Endothelial cell of hepatic sinusoid (primary cell): ENCODE data around the gene CRK.
"Not testable (repeated sequence)": the region's sequence is repeated elsewhere in the genome, so short reads cannot be mapped to it uniquely, and the experiment has no call there.

Source experiments
- in situ Hi-C: cut with HindIII; loops from 2 replicates; pipeline ENCODE4 v1.10.0; 2017; ENCODE audit warnings: low sequenced_read_pairs

CRK gene

GRCh38 chr17:1390432-1391367 lies 65.3 kb downstream of the CRK start:
- in situ Hi-C loops = no loop called here

- in situ Hi-C loops = not testable (repeated sequence)
These were observed 68.4 kb downstream of the CRK start for GRCh38 chr17:1387490-1388227.

- in situ Hi-C loops = not testable (repeated sequence)
These were observed 69.3 kb downstream of the CRK start for GRCh38 chr17:1386675-1387190.

- in situ Hi-C loops = no loop called here
These were observed 69.8 kb downstream of the CRK start for GRCh38 chr17:1386265-1386664.

GRCh38 chr17:1385861-1386260 lies 70.2 kb downstream of the CRK start:
- in situ Hi-C loops = no loop called here

- in situ Hi-C loops = no loop called here
These were observed 71.1 kb downstream of the CRK start for GRCh38 chr17:1384905-1385435.

GRCh38 chr17:1379930-1380313 lies 76.1 kb downstream of the CRK start:
- in situ Hi-C loops = loop anchor here (5.0 kb wide), 2 partner anchors 67 to 127 kb away; no protein-coding TSS in a partner anchor

- in situ Hi-C loops = loop anchor here (5.0 kb wide), 2 partner anchors 68 to 128 kb away; no protein-coding TSS in a partner anchor
These were observed 76.7 kb downstream of the CRK start for GRCh38 chr17:1379208-1379929.

- in situ Hi-C loops = loop anchor here (5.0 kb wide), 2 partner anchors 69 to 129 kb away; no protein-coding TSS in a partner anchor
These were observed 77.6 kb downstream of the CRK start for GRCh38 chr17:1378476-1378860.

- in situ Hi-C loops = loop anchor here (5.0 kb wide), 2 partner anchors 70 to 130 kb away; no protein-coding TSS in a partner anchor
These were observed 78.7 kb downstream of the CRK start for GRCh38 chr17:1377334-1377733.

GRCh38 chr17:1376061-1376460 lies 80.0 kb downstream of the CRK start:
- in situ Hi-C loops = loop anchor here (5.0 kb wide), 2 partner anchors 71 to 131 kb away; no protein-coding TSS in a partner anchor

GRCh38 chr17:1375615-1376014 lies 80.4 kb downstream of the CRK start:
- in situ Hi-C loops = loop anchor here (5.0 kb wide), 2 partner anchors 72 to 132 kb away; no protein-coding TSS in a partner anchor

- in situ Hi-C loops = loop anchor here (5.0 kb wide), 2 partner anchors 73 to 133 kb away; no protein-coding TSS in a partner anchor
These were observed 81.4 kb downstream of the CRK start for GRCh38 chr17:1374431-1375177.

GRCh38 chr17:1373707-1374237 lies 82.3 kb downstream of the CRK start:
- in situ Hi-C loops = no loop called here

GRCh38 chr17:1372618-1373017 lies 83.4 kb downstream of the CRK start:
- in situ Hi-C loops = no loop called here

- in situ Hi-C loops = no loop called here
These were observed 84.0 kb downstream of the CRK start for GRCh38 chr17:1371893-1372590.
